ENCODE data around the gene TRAPPC4.
A peak's percentile ranks its signal among the peaks of the same experiment; 100 is the strongest.
"Not testable (repeated sequence)": the region's sequence is repeated elsewhere in the genome, so short reads cannot be mapped to it uniquely, and the experiment has no call there.

TRAPPC4 gene

DNA sequence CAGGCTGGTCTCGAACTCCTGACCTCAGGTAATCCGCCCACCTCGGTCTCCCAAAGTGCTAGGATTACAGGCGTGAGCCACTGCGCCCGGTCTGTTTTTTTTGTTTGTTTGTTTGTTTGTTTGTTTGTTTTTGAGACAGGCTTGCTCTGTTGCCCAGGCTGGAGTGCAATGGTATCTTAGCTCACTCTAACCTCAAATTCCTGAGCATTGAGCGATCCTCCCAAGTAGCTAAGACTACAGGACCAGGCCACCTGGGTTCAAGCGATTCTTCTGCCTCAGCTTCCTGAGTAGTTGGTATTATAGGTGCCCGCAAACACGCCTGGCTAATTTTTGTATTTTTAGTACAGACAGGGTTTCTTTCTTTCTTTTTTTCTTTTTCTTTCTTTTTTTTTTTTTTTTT, 14.9 kb downstream of the TRAPPC4 start:
- DNase-seq (ENCODE audit: low read depth, low spot score): peak; percentile 33

DNA sequence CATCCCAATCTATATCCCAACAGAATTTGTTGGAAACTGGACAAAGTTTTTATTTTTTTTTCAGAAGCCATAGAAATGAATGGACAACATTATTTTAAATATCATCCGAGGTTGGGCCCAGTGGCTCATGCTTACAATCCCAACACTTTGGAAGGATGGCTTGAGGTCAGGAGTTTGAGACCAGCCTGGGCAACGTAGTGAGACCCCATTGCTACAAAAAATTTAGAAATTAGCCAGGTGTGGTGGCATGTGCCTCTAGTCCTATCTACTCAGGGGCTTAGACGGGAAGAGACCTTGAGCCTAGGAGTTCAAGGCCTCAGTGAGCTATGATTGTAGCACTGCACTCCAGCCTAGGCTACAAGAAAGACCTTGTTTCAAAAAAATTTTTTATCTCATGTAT, 16.2 kb downstream of the TRAPPC4 start:
- no peak for DNase-seq (ENCODE audit: low read depth, low spot score)

DNA sequence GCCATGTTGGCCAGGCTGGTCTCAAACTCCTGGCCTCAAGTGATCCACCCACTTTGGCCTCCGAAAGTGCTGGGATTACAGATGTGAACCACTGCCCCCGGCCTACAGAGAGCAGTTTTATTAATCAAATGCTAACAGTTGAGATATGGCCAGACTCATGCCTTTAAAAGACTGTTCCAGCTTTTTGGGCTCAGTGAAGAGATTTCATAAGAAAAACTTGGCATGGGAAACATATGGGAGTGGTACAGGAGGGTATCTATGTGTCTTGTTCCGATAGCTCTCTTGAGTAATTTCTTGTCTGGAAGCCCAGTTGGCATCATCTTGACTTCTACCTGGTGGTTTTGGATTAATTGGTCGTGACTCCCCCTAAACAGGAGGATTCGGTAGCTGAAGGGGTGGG, 20.3 kb downstream of the TRAPPC4 start:
- DNase-seq (ENCODE audit: low read depth, low spot score): no peak

DNA sequence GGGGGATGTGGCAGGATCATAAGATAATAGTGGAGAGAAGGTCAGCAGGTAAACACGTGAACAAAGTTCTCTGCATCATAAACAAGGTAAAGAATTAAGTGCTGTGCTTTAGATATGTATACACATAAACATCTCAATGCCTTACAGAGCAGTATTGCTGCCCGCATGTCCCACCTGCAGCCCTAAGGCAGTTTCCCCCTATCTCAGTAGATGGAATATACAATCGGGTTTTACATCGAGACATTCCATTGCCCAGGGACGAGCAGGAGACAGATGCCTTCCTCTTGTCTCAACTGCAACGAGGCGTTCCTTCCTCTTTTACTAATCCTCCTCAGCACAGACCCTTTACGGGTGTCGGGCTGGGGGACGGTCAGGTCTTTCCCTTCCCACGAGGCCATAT, 20.9 kb downstream of the TRAPPC4 start:
- not testable (repeated sequence) for DNase-seq (ENCODE audit: low read depth, low spot score)

DNA sequence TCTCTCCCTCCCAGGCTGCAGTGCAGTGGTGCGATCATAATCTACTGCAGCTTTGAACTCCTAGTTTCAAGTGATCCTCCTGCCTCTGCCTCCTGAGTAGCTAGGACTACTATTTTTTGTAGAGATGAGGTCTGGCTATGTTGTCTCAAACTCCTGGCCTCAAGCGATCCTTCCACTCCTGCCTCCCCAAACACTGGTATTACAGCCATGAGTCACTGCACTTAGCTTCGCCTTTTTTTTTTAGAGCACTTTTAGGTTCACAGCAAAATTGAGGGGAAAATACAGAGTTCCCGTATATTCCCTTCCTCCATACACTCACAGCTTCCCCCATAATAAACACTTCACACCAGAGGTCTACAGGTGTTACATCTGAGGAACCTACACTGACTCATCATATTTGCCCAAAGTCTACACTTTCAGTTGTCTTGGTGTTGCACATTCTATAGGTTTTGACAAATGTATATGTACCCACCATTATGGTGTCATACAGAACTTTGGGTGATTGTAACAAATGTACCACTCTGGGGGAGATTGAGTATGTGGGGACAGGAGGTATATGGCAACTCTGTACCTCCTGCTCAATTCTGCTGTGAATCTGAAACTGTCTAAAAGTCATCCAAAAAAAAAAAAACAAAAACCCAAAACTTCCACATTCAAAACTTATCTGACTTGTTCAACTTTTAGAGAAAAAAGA, 23.4 kb downstream of the TRAPPC4 start:
- no peak for DNase-seq (ENCODE audit: low read depth, low spot score)

DNA sequence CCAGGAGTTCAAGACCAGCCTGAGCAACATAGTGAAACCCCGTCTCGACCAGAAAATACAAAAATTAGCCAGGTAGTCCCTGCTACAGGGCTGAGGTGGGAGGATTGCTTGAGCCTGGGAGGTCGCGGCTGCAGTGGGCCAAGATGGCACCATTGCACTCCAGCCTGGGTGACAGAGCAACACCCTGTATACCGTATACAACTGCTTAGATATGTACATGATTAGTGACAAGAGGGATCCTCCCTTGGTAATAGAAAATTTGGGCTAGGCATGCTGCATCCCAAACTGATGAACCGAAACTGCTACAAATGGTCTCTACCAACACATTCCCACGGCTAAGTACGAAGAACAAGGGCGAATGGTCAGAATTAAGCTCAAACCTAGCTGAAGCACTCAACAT, 24.4 kb downstream of the TRAPPC4 start:
- no peak for DNase-seq (ENCODE audit: low read depth, low spot score)

DNA sequence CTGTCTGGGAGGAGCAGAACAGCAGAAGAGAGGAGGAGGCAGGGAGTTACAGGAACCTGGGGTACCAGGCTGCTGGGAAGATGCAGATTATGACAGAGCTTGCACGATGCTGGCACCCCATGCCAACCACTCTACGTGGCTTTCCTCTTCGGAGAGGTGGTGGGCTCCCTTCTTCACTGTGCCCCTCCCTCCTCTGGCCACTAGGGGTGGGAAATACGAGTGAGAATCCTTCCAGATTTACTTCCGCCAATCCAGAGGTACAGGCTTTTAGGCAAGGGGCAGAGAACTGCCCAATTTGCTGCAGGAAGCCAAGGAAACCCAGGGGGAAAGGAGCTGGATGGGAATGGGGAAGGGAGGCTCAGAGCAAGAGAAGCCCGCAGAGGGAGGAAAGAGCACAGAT, 26.1 kb downstream of the TRAPPC4 start:
- no peak for DNase-seq (ENCODE audit: low read depth, low spot score)

DNA sequence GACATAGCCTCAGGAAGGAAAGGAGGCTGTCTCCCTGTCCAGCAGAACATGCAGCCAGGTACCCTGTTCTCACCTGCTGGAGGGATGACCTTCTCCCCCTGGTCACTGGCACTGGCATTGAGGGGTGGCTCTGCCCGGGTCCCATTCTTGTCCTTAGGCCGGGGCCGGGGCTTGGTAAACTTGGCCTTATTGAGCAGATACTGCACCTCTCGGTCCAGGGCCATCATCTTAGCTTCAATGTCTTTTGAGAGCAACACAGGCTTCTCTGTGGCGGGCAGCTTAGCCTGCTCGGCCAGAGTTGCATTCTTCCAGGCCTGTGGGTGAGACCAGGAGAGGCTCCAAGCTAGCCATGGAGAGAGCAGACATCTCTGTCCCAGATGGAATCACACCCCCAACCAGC, 27.9 kb downstream of the TRAPPC4 start:
- no peak for DNase-seq (ENCODE audit: low read depth, low spot score)

DNA sequence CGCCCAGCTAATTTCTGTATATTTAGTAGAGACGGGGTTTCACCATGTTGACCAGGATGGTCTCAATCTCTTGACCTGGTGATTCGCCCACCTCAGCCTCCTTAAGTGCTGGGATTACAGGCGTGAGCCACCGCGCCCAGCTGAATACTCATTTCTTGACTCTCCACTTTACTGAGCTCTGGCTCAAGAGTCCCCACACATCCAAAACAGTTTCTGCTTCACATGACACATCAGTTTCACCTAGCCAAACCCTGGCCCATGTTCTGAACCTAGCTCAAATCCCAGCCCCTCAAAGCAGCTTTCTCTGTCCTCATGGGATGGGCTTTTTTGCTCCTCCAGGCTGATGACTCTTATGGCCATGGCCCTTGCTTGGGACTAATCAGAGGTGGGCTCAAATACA, 28.6 kb downstream of the TRAPPC4 start:
- no peak for DNase-seq (ENCODE audit: low read depth, low spot score)

DNA sequence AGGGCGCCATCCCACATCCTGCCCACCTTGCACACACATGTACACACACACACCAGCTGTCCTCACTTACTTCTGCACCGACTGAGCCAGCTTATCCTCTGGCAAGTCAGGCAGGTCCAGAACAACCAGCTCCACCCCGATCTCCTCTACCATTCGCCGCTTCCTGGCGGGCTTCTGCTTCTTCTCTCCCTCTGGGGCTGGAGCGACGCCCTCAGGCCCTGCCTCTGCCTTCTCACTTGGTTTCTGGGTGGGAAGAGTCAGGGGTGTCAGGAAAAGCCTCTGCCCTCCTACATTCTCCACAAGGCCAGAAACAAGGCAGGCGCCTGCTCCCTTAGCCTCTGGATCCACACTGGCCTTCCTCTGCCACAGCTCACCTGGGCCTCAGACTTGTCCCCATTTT, 30.1 kb downstream of the TRAPPC4 start:
- DNase-seq (ENCODE audit: low read depth, low spot score): no peak

DNA sequence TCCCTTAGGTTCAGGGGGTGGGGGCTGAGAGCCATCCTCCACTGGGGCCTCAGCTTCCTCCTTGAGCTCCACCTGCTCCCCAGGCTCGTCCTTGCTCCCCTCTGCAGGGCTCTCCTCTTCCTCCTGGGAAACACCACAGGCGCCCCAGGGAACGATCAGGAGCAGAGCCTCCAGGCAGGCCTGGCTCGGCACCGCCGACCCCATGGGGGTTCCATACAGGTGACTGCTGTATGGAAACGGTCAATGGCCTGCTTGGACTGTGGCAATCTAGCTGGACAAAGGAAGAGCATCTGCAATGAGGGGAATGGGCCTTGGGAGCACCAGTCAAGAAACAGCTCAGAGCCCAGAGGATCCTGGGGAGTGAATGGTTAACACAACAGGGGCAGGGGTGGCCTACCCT, 30.5 kb downstream of the TRAPPC4 start:
- DNase-seq (ENCODE audit: low read depth, low spot score): no peak

DNA sequence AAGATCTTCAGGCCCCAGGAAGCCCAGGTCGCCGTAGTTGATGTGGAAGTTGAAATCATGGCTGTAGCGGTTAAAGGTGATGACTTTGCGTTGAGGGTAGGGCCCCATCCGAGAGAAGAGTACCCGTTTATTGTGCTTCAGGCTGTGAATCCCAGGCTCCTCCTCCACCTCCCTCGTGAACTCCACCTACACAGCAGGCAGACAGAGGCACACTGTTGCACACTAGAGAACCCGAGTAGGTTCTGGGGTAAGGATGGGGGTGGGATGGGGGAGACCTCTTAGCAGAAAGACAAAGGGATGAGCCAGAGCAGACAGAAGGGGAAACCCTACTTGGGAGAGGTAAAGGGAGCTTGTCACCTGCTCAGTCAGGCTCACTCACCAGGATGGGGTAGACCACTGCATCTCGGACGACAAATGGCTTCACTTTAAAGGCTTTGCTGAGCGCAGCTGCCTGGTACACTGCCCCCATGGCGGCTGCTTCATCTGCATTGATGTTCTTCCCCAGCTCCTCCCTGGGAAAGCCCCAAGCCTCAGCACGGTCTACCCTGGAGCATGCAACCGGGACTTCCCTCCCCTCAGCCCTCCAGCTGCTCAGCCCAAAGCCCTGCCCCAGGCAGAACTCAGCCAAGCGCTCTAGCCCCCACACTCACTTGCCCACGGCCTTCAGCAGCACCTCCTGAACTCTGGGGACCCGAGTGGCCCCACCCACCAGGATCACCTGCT, 33.0 kb downstream of the TRAPPC4 start:
- no peak for DNase-seq (ENCODE audit: low read depth, low spot score)

DNA sequence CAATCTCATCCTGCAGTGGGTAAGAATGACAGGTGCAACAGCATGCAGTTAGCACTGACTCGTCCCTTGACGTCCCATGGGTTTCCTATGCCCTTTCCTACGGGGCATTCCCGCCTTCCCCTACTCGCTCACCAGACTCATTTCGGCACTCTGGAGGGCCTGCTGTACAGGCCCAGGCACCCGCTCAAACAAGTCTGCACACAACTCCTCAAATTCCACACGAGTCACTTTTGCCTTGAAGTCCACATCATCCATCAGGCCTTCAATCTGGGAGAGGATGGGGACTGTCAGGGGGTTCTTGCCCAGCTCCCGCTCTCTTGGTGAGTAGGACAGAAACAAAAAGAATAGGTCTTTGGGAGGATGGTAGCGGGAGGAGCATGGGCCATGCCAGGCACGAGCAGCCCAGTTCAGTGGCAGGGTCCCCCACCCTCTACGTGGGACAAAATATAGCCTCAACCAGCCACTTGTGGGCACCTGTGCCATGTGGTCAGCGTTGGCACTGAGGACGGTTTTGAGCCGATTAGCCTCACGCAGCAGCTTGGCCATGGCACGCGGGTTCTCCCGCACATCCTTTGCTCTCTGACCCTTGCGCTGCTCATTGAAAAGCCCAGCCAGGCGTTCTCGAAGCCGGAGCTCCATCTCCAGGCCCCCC, 33.7 kb downstream of the TRAPPC4 start:
- DNase-seq (ENCODE audit: low read depth, low spot score): no peak

DNA sequence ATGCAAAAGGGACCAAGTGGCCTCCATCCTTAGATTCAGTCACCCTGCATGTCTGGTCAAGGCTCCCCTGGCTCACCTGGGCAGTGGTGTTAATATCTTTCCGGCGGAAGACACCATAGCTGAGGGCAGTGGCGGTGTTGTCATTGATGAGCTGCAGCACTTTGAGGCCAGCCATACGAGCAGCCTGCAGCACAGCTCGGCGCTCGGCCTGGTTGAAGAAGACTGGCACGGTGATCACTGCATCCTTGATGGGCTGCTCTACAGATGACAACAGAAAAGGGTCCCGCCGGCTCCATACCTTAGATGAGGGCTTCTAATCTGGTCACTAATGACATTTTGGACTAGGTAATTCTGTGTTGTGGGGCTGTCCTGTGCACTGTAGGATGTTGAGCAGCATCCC, 35.9 kb downstream of the TRAPPC4 start:
- DNase-seq (ENCODE audit: low read depth, low spot score): no peak

DNA sequence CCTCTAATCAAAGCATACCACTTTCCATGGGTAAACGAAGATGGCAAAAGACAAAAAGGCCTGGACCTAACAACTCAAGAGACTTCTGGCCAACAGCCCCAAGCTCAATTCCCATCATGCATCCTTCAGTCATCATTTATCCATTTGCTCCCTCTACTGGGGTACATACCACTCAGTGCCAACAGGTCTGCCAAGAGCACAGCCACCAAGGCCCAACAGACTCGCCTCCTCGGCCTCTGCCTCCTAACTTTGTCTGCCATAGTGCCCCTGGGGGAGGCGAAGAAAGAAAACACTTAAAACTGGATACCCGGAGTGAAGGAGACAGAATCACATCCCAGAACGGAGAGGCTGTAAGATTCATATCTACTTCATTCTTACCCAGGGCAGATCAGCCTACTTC, 37.3 kb downstream of the TRAPPC4 start:
- peak; percentile 43 for DNase-seq (ENCODE audit: low read depth, low spot score)

DNA sequence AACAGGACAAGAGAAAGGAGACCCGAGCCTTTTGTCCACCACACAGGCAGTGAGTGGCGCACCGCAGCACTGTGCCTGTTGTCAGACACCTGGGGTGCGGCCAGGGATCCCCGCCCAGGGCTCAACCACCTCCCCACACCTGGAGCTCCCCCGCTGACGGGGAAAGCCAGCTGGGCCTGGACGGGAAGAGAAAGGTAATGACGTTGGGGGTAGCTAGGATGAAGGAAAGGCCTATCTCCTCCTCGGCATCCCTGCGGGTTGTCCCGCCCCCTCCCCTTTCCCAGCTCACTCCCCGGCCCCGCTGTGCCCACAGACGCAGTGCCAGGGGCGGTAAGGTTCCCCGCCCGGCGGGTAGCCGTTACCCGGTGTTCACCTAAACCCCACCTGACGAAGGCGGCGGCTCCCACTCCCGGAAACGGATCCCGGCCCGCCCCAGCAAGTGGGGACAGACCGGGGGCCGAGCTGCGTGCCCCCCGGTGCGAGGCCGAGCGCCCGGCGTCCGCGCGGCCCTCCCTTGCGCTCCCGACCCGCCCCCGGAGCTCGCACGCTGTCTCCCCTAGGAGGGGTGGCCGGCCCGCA, 37.9 kb downstream of the TRAPPC4 start:
- peak; percentile 38 for DNase-seq (ENCODE audit: low read depth, low spot score)

DNA sequence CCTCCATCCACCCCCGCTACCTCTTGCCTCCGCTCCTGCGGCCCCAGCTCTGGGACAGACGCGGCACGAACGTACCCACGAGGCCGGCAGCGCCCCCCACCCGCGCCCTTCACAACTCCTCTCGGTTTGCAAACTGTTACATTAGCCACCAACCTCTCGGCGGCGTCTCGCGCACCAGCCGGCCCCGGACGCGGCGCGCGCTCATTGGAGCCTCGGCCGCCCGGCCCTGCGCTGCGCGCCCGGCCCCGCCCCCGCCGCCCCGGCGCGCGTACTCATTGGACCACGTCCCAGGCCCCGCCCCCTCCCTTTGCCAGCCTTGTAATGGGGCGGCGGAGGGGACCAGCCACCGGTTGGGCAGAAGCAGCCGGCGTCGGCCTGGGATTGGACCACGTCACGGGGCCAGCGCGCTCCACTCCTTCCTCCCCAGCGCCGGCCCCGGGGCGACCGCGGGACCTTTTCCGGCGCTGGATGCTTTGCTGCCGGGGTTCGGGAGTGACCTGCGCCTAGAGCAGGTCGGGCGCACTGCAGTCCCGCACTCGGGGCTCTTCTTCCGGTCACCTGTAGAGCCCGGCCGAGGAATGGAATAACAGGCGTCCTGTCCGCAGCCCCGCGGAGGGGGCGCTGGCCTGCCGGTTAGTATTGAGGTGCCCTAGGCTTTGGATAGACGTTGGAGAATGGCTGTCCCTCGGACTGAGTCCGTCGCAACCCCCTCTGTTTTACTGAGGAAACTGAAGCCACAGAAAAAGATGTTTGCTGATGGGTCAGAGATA, 38.6 kb downstream of the TRAPPC4 start, which contains the start of gene HYOU1:
TSS of gene HYOU1 (minus strand) at position 206 of the 770 bp plus-strand sequence. CDS start 1,045 bp downstream, outside the sequence.
- peak; percentile 99 for DNase-seq (ENCODE audit: low read depth, low spot score)

DNA sequence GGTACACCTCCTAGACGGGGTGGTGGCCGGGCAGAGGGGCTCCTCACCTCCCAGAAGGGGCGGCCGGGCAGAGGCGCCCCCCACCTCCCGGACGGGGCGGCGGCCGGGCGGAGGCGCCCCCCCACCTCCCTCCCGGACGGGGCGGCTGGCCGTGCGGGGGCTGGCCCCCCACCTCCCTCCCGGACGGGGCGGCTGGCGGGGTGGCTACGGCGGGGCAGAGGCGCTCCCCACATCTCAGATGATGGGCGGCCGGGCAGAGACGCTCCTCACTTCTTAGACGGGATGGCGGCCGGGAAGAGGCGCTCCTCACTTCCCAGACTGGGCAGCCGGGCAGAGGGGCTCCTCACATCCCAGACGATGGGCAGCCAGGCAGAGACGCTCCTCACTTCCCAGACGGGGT, 40.6 kb downstream of the TRAPPC4 start:
- DNase-seq (ENCODE audit: low read depth, low spot score): not testable (repeated sequence)

DNA sequence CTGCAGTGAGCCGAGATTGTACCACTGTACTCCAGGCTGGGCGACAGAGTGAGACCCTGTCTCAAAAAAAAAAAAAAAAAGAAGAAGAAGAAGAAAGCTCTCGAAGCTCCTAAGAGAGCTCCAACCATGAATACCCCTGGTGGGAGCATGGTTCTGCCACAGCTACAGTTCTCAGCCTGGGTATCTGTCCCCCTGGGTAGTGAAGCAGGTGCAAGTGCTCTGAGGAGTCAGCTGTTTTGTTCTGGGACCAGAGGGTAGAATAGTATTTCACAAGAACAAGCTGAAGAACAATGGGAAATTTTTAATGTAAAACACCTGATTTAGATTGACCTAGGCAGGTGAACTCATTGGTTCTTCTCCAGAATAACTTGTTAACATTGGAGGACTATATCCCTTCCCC, 42.7 kb downstream of the TRAPPC4 start:
- no peak for DNase-seq (ENCODE audit: low read depth, low spot score)

DNA sequence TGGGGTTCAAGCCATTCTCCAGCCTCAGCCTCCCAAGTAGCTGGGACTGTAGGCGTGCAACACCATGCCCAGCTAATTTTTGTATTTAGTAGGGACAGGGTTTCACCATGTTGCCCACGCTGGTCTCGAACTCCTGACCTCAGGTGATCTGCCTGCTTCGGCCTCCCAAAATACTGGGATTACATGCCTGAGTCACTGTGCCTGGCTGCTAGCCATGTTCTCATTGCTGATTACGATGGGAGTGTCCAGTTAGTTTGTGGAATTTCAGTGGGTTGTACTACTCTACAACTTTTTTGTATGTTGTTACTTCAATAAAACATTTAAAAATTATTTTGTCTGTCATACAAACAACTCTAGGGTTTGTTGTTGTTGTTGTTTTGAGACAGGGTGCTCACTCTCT, 44.2 kb downstream of the TRAPPC4 start:
- peak; percentile 59 for DNase-seq (ENCODE audit: low read depth, low spot score)

DNA sequence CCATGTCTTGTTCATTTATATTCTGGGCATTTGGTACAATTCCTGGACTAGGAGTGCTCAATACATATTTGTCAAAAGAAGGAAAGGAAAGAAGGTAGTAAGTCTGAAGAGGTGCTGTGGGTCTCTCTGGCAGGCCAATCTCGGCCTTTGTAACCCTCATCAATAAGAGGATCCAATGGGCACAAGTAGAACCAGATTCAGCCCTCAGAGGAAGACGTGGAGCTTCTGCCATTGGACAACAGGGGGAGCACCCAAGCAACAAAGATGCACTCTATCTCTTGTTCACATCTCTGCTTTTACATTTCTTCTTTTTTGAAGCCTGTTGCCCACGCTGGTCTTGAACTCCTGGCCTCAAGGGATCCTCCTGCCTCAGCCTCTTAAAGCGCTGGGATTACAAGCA, 46.8 kb downstream of the TRAPPC4 start:
- no peak for DNase-seq (ENCODE audit: low read depth, low spot score)
